GM19351 (cell line): ENCODE measurements around the gene NEO1.

ENCODE experiments used
- ATAC-seq: cut with Tn5 transposase; IDR thresholded peaks from one replicate; pipeline ENCODE4 v1.9.1; 2021; ENCODE audit warnings: mild to moderate bottlenecking, moderate library complexity; ENCODE audit not compliant: unreplicated experiment

The NEO1 gene

GRCh38 chr15:73326157-73326556 lies 273.9 kb downstream of the NEO1 start:
- ATAC-seq = no peak

GRCh38 chr15:73328149-73328820 lies 276.0 kb downstream of the NEO1 start:
- no peak for ATAC-seq

- no peak for ATAC-seq
Measured at GRCh38 chr15:73328981-73329380, 276.7 kb downstream of the NEO1 start.

GRCh38 chr15:73329501-73330200 lies 277.4 kb downstream of the NEO1 start:
- no peak for ATAC-seq

DNA sequence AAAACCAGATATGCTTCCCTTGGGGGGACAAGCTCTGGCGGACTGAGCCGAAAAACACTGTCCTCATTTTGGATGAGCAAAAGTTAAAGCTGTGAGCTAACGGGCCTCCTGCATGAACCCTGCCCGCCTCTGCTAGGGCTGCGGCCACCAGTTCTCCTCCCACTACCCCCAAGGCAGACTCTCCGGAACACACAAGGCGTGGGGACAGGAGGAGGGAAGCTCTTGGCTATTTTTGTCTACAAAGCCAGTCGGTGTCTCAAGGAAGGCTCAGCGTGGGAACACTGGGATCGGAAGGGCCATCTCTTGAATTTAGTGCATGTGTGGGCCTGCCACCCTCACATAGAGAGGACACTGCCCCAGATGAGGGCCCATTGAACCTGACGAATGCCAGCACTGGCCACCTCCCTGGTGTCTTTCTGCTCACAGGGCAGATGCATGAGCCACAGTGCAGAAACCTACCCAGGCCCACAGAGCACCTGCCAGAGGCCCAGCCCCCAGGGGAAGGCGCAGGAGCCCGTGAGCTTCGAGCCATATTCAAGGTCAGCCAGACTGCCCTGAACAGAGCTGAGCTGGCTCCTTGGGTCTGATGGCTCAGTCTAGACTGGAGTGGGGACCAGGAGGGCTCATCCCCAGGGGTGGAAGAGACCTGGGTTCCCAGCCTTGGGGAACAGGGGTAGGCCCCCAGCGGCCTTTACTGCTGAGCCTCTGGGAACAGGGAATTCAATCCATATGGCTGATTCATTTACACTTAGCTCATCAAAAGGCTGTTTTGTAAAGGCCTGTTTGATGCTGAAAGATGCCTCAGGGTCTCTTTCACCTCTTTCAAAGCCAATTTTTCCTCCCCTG lies 278.2 kb downstream of the NEO1 start:
- ATAC-seq = no peak

GRCh38 chr15:73331501-73331900 lies 279.2 kb downstream of the NEO1 start:
- ATAC-seq = no peak

GRCh38 chr15:73331991-73332925 lies 280.0 kb downstream of the NEO1 start:
- no peak for ATAC-seq

GRCh38 chr15:73333001-73333400 lies 280.7 kb downstream of the NEO1 start:
- no peak for ATAC-seq

DNA sequence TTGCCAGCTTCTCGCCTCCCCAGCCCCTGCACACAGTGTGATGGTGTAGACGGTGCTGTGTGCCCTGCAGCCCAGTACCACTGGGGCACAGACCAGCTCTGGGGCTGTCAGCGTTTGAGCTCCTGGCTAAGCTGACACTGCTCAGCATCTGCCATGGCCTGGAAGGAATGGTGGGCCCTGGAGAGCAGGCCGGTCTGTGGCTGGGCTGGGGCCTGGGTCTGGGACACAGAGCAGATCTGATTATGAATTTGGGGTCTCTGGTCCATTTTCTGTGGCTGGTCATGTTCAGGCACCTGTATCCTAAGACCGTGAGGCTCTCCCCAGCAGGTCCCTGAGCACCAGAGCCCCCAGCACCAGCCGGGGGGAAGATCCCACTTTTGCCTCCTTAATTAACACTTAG lies 281.8 kb downstream of the NEO1 start:
- no peak for ATAC-seq

DNA sequence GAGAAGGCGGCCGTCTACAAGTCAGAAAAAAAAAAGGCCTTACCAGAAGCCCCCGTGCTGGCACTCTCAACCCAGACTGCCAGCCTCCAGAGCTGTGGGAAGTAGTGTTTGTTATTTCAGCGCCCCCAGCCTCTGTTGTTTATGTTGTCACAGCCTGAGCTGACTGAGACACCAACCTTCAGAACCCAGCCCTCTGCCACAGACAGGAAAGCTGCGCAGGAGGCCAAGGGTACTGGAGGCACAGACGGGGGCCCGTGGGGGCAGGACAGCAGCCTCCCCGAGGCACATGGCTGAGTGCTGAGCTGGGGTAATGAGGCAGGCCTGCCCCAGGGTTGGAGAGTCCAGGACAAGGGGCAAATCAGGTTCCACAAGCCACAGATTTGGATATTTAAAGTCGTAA lies 282.8 kb downstream of the NEO1 start:
- no peak for ATAC-seq

DNA sequence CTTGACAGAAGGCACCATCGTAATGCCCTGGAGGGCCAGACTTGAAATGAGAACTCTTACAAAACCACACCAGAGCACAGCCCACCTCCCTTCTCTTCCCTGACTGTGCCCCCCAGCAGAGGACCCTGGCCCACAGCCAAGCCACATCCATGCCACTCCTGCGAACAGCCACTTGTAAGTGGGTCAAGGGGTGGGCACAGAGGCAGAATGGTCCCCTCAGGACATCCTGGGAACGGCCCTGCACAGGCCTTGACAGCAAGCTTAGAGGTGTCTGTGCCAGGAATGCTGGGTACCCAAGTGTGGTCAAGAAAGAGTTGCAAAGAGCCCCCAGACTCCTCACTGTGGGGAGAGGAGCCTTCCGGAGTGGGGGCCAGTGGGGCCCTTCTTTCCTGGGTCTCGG lies 283.2 kb downstream of the NEO1 start:
- ATAC-seq = no peak

GRCh38 chr15:73336756-73337155 lies 284.5 kb downstream of the NEO1 start:
- ATAC-seq = no peak

GRCh38 chr15:73337187-73337586 lies 284.9 kb downstream of the NEO1 start:
- ATAC-seq = no peak

DNA sequence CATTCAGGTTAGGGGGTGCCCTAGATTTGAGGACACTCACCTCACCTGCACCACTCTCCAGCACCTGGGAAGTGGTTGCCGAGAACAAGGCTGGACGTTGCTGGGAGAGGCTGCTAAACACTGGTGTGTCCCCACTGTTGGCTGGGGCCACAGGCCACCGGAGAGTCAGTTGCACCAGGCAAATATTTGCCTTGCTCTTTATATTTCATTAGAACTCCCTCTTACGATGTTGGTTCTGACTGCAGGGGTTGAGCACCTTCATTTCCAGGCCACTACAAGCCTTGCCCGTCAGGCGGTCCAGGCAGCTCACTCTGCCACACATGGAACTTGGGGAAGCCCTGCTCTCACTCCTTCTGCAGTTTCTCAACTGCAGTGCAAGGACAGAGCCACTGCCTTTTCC lies 285.8 kb downstream of the NEO1 start:
- no peak for ATAC-seq

DNA sequence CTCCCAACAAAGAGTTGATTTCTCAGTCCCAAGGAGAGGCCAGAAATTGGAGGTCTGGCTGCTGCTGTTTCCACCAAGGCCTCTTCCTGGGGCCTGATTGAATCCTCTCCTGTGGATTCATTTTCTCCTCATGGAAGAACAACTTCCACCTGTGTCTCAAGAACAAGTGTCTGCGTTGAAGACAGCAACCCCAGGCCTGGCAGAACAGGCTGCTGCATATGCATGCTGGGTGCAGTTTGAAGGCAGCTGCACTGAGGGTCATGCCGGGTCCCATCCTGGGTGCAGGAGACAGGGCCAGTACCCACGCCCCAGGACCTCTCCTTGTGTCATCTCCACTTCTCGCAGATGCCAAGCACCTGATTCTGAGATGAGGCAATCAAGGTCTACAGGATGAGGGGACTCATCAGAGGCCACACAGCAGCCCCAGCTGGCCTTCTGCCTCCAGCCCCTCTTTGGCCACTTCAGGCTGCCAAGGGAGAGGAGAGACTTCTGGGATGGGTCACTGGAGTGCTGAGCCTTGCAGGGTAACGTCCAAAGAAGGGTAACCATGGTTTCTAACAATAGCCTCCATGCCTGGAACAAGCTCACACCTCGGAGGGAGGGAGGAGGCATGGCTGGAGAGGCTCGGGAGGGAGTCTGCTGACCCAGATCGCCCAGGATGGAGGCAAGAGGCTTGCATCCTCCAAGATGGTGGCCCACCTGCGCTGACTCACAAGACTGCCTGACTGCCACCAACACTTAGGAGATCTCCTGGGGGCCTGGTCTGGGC lies 286.5 kb downstream of the NEO1 start:
- ATAC-seq = no peak

GRCh38 chr15:73340502-73341192 lies 288.4 kb downstream of the NEO1 start:
- ATAC-seq = no peak

- no peak for ATAC-seq
Measured at GRCh38 chr15:73341886-73342600, 289.8 kb downstream of the NEO1 start.

GRCh38 chr15:73344056-73344455 lies 291.8 kb downstream of the NEO1 start:
- ATAC-seq = no peak

DNA sequence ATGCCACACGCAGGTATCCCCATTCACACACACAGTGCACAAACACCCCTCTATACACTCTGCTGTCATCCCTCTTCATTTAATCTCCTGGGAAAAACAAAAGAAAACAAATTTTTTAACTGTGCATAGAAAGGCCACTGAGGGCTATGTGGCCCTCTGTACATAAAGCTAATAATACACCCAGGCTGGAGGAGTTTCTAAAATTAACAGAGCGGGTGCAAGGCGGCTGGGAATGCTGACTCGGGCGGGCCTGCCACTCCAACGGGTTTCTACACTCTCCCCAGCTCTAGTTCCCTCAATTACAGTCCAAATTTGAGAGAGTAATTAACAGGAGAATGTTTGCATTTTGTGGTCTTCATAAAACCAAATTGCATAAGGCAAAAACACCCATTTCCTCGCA lies 293.4 kb downstream of the NEO1 start:
- ATAC-seq = no peak
